ENCODE data around the gene PCDHB11. TPM values are rescaled to one million over a fixed set of nuclear protein-coding genes. Genes with fewer than 3 reads are reported as not detected.
"Not testable (repeated sequence)": the region's sequence is repeated elsewhere in the genome, so short reads cannot be mapped to it uniquely, and the experiment has no call there.

Gene PCDHB11
- total RNA-seq, 1 donor: not detected

DNA sequence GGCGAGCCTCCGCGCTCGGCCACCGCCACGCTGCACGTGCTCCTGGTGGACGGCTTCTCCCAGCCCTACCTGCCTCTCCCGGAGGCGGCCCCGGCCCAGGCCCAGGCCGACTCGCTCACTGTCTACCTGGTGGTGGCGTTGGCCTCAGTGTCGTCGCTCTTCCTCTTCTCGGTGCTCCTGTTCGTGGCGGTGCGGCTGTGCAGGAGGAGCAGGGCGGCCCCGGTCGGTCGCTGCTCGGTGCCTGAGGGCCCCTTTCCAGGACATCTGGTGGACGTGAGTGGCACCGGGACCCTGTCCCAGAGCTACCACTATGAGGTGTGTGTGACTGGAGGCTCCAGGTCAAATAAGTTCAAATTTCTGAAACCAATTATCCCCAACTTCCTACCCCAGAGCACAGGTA, 11.4 kb downstream of the PCDHB11 start:
- H3K27me3 ChIP-seq (ENCODE audit: insufficient read depth, low read length): peaks cover 48% of the 10 kb centered on the region
- not testable (repeated sequence) for H3K9me3 ChIP-seq (ENCODE audit: low read depth, low read length); H3K4me1 ChIP-seq (ENCODE audit: insufficient read depth, low read length); H3K4me3 ChIP-seq (ENCODE audit: low read length)

DNA sequence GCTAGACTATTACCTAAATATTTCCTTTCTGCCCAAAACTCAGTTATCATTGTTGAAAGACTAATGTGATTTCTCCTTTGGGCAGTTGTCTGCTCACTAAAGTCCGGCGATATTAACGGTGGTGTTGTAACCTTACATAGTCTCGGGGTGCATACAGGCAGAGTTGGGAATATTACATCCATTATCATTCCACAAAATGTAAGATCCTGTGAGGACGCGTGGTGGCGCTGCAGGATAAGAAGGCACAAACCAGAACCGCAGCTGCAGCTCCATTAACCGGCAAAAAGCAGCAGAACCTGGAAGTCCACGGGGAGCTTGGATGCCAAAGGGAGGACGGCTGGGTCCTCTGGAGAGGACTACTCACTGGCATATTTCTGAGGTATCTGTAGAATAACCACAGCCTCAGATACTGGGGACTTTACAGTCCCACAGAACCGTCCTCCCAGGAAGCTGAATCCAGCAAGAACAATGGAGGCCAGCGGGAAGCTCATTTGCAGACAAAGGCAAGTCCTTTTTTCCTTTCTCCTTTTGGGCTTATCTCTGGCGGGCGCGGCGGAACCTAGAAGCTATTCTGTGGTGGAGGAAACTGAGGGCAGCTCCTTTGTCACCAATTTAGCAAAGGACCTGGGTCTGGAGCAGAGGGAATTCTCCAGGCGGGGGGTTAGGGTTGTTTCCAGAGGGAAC, 14.4 kb downstream of the PCDHB11 start, which contains the start of gene PCDHB13:
PCDHB13 (plus strand) TSS at position 264 of the 684 bp plus-strand sequence; CDS start at position 469, 205 bp downstream.
- peaks cover 32% of the 10 kb centered on the region for H3K27me3 ChIP-seq (ENCODE audit: insufficient read depth, low read length)
- not testable (repeated sequence) for H3K4me1 ChIP-seq (ENCODE audit: insufficient read depth, low read length); H3K4me3 ChIP-seq (ENCODE audit: low read length); H3K9me3 ChIP-seq (ENCODE audit: low read depth, low read length)

DNA sequence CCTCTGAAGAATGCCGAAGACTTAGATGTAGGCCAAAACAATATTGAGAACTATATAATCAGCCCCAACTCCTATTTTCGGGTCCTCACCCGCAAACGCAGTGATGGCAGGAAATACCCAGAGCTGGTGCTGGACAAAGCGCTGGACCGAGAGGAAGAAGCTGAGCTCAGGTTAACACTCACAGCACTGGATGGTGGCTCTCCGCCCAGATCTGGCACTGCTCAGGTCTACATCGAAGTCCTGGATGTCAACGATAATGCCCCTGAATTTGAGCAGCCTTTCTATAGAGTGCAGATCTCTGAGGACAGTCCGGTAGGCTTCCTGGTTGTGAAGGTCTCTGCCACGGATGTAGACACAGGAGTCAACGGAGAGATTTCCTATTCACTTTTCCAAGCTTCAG, 15.2 kb downstream of the PCDHB11 start:
- H3K4me3 ChIP-seq (ENCODE audit: low read length): not testable (repeated sequence)

DNA sequence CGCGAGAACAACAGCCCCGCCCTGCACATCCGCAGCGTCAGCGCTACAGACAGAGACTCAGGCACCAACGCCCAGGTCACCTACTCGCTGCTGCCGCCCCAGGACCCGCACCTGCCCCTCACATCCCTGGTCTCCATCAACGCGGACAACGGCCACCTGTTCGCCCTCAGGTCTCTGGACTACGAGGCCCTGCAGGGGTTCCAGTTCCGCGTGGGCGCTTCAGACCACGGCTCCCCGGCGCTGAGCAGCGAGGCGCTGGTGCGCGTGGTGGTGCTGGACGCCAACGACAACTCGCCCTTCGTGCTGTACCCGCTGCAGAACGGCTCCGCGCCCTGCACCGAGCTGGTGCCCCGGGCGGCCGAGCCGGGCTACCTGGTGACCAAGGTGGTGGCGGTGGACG, 16.1 kb downstream of the PCDHB11 start:
- peaks cover 27% of the 10 kb centered on the region for H3K27me3 ChIP-seq (ENCODE audit: insufficient read depth, low read length)
- H3K9me3 ChIP-seq (ENCODE audit: low read depth, low read length): not testable (repeated sequence)

More for the DNA sequence above, 15.2 kb downstream of the PCDHB11 start:
- not testable (repeated sequence) for H3K9me3 ChIP-seq (ENCODE audit: low read depth, low read length); H3K4me1 ChIP-seq (ENCODE audit: insufficient read depth, low read length)
- H3K27me3 ChIP-seq (ENCODE audit: insufficient read depth, low read length): peaks cover 29% of the 10 kb centered on the region

DNA sequence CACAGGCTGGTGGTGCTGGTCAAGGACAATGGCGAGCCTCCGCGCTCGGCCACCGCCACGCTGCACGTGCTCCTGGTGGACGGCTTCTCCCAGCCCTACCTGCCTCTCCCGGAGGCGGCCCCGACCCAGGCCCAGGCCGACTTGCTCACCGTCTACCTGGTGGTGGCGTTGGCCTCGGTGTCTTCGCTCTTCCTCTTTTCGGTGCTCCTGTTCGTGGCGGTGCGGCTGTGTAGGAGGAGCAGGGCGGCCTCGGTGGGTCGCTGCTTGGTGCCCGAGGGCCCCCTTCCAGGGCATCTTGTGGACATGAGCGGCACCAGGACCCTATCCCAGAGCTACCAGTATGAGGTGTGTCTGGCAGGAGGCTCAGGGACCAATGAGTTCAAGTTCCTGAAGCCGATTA, 16.6 kb downstream of the PCDHB11 start:
- H3K4me3 ChIP-seq (ENCODE audit: low read length); H3K4me1 ChIP-seq (ENCODE audit: insufficient read depth, low read length); H3K9me3 ChIP-seq (ENCODE audit: low read depth, low read length): not testable (repeated sequence)
- peaks cover 25% of the 10 kb centered on the region for H3K27me3 ChIP-seq (ENCODE audit: insufficient read depth, low read length)

More for the DNA sequence above, 16.1 kb downstream of the PCDHB11 start:
- H3K4me3 ChIP-seq (ENCODE audit: low read length); H3K4me1 ChIP-seq (ENCODE audit: insufficient read depth, low read length): not testable (repeated sequence)

DNA sequence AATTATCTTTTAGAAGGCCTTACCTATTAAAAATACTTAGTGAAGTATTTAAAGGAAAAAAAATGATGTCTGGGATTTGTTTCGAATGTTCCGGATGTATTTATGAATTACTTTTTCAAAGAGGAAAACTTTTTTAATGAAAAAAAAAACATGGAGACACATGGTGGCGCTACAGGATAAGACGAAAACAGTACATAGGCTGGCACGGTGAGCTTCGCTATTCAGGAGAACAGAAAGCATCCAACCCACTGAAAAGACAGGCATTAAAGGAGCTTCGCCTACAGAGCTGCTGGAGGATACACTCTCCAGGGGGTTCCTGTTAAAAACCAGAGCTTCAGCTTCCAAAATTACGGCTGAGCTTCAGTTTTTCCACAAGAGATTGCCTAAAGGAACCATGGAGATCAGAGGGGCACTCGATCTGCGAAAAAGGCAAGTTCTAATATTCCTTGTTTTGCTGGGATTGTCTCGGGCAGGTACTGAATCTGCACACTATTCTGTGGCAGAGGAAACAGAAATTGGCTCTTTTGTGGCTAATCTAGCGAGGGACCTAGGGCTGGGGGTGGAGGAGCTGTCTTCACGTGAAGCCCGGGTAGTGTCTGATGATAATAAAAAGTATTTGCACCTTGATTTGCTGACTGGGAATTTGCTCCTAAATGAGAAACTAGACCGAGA, 23.8 kb downstream of the PCDHB11 start, which contains the start of gene PCDHB14:
PCDHB14 (plus strand) TSS at position 232 of the 672 bp plus-strand sequence; CDS start at position 395, 163 bp downstream.
- Histone ChIP-seq H3K27me3 (ENCODE audit: insufficient read depth, low read length) (peaks cover 45% of the 10 kb centered on the region), H3K4me3 (ENCODE audit: low read length) (no peak within 1 kb of the TSS), H3K9me3 (ENCODE audit: low read depth, low read length) (peaks cover 8% of the 10 kb centered on the region), H3K4me1 (ENCODE audit: insufficient read depth, low read length) (no peaks in the 10 kb centered on the region)

DNA sequence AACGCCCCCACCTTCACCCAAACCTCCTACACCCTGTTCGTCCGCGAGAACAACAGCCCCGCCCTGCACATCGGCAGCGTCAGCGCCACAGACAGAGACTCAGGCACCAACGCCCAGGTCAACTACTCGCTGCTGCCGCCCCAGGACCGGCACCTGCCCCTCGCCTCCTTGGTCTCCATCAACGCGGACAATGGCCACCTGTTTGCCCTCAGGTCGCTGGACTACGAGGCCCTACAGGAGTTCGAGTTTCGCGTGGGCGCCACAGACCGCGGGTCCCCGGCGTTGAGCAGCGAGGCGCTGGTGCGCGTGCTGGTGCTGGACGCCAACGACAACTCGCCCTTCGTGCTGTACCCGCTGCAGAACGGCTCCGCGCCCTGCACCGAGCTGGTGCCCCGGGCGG, 25.4 kb downstream of the PCDHB11 start:
- not testable (repeated sequence) for H3K4me1 ChIP-seq (ENCODE audit: insufficient read depth, low read length); H3K4me3 ChIP-seq (ENCODE audit: low read length); H3K9me3 ChIP-seq (ENCODE audit: low read depth, low read length)
- H3K27me3 ChIP-seq (ENCODE audit: insufficient read depth, low read length): peaks cover 42% of the 10 kb centered on the region

DNA sequence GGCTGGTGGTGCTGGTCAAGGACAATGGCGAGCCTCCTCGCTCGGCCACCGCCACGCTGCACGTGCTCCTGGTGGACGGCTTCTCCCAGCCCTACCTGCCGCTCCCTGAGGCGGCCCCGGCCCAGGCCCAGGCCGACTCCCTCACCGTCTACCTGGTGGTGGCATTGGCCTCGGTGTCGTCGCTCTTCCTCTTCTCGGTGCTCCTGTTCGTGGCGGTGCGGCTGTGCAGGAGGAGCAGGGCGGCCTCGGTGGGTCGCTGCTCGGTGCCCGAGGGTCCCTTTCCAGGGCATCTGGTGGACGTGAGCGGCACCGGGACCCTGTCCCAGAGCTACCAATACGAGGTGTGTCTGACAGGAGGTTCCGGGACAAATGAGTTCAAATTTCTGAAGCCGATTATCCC, 26.0 kb downstream of the PCDHB11 start:
- not testable (repeated sequence) for H3K4me1 ChIP-seq (ENCODE audit: insufficient read depth, low read length); H3K4me3 ChIP-seq (ENCODE audit: low read length)
- H3K27me3 ChIP-seq (ENCODE audit: insufficient read depth, low read length): peaks cover 45% of the 10 kb centered on the region
- H3K9me3 ChIP-seq (ENCODE audit: low read depth, low read length): peaks cover 11% of the 10 kb centered on the region

DNA sequence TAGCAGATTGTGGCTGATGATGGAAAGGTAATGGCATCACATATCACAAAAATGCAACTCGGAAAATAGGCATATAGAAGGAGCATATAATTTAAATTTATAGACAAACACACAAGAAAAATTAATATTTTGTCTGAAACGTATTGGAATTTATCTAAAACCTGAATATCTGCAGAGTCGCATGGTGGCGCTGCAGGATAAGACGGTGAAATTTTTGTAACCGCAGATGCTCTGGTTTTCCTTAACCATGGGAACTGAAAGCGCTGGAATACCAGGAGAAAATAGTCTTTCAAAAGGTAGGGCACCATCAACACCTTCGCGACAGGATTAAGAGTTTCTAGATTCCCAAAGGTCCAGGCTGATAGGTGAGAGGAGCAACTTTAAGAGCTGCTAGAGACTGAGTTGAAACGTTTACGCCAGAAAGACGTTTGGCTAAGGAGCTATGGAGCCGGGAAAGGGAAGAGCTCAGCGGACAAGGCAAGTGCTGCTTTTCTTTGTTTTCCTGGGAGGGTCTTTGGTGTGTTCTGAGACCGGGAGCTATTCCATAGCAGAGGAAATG, 34.8 kb downstream of the PCDHB11 start:
- Histone ChIP-seq H3K4me3 (ENCODE audit: low read length) (no peak overlapping the region), H3K27me3 (ENCODE audit: insufficient read depth, low read length) (peaks cover 43% of the 10 kb centered on the region), H3K4me1 (ENCODE audit: insufficient read depth, low read length) (no peaks in the 10 kb centered on the region), H3K9me3 (ENCODE audit: low read depth, low read length) (peaks cover 31% of the 10 kb centered on the region)

DNA sequence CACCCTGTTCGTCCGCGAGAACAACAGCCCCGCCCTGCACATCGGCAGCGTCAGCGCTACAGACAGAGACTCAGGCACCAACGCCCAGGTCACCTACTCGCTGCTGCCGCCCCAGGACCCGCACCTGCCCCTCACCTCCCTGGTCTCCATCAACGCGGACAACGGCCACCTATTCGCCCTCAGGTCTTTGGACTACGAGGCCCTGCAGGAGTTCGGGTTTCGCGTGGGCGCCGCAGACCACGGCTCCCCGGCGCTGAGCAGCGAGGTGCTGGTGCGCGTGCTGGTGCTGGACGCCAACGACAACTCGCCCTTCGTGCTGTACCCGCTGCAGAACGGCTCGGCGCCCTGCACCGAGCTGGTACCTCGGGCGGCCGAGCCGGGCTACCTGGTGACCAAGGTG, 36.5 kb downstream of the PCDHB11 start:
- H3K4me1 ChIP-seq (ENCODE audit: insufficient read depth, low read length); H3K4me3 ChIP-seq (ENCODE audit: low read length): not testable (repeated sequence)
- peaks cover 41% of the 10 kb centered on the region for H3K9me3 ChIP-seq (ENCODE audit: low read depth, low read length)
- peaks cover 57% of the 10 kb centered on the region for H3K27me3 ChIP-seq (ENCODE audit: insufficient read depth, low read length)

DNA sequence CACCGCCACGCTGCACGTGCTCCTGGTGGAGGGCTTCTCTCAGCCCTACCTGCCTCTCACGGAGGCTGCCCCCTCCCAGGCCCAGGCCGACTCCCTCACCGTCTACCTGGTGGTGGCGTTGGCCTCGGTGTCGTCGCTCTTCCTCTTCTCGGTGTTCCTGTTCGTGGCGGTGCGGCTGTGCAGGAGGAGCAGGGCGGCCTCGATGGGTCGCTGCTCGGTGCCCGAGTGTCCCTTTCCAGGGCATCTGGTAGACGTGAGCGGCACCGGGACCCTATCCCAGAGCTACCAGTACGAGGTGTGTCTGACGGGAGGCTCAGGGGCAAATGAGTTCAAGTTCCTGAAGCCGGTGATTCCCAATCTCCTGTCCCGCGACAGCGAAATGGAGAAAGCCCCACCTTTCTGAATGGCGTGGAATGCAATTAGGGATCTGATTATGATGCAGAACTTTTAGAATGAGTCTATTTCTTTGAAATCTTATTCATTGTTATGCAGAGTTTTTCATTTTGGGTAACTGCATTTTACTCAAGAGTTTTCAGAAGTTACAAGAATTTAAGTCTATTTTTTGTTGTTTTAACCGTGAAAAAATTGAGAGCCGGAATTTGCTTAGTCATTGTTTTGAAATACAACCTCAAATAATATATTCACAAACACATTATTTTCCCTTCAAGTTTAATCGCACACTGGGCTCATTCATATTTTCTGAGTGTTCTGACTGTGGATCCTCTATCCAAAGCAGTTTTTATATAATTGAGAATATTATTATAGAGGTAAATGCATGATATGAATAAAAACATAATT, 37.3 kb downstream of the PCDHB11 start:
- Histone ChIP-seq H3K4me1 (ENCODE audit: insufficient read depth, low read length) (no peaks in the 10 kb centered on the region), H3K4me3 (ENCODE audit: low read length) (no peak overlapping the region), H3K9me3 (ENCODE audit: low read depth, low read length) (peaks cover 41% of the 10 kb centered on the region), H3K27me3 (ENCODE audit: insufficient read depth, low read length) (peaks cover 58% of the 10 kb centered on the region)

DNA sequence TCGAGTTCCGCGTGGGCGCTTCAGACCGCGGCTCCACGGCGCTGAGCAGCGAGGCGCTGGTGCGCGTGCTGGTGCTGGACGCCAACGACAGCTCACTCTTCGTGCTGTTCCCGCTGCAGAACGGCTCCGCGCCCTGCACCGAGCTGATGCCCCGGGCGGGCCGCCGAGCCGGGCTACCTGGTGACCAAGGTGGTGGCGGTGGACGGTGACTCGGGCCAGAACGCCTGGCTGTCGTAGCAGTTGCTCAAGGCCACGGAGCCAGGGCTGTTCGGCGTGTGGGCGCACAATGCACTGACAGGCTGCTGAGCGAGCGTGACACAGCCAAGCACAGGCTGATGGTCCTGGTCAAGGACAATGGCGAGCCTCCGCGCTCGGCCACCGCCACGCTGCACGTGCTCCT, 42.1 kb downstream of the PCDHB11 start:
- H3K4me1 ChIP-seq (ENCODE audit: insufficient read depth, low read length): no peaks in the 10 kb centered on the region
- peaks cover 63% of the 10 kb centered on the region for H3K9me3 ChIP-seq (ENCODE audit: low read depth, low read length)
- H3K4me3 ChIP-seq (ENCODE audit: low read length): no peak overlapping the region
- H3K27me3 ChIP-seq (ENCODE audit: insufficient read depth, low read length): peaks cover 60% of the 10 kb centered on the region

DNA sequence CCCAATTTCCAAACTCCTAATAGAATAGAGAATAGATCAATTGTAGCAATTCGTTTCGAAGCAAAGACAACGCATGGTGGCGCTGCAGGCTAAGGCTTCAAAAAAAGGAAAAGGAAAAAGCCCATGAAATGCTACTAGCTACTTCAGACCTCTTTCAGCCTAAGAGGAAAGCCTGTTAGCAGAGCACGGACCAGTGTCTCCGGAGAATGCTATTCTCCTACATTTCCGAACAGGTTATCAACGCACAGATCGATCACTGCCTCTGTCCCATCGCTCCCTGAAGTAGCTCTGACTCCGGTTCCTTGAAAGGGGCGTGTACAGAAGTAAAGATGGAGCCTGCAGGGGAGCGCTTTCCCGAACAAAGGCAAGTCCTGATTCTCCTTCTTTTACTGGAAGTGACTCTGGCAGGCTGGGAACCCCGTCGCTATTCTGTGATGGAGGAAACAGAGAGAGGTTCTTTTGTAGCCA, 45.9 kb downstream of the PCDHB11 start, which contains the start of gene PCDHB15:
PCDHB15 (plus strand) TSS at position 146 of the 468 bp plus-strand sequence; CDS start at position 330, 184 bp downstream.
- Histone ChIP-seq H3K4me3 (ENCODE audit: low read length) (no peak within 1 kb of the TSS), H3K4me1 (ENCODE audit: insufficient read depth, low read length) (no peaks in the 10 kb centered on the region), H3K9me3 (ENCODE audit: low read depth, low read length) (peaks cover 62% of the 10 kb centered on the region)

DNA sequence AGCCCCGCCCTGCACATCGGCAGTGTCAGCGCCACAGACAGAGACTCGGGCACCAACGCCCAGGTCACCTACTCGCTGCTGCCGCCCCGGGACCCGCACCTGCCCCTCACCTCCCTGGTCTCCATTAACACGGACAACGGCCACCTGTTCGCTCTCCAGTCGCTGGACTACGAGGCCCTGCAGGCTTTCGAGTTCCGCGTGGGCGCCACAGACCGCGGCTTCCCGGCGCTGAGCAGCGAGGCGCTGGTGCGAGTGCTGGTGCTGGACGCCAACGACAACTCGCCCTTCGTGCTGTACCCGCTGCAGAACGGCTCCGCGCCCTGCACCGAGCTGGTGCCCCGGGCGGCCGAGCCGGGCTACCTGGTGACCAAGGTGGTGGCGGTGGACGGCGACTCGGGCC, 47.5 kb downstream of the PCDHB11 start:
- Histone ChIP-seq H3K9me3 (ENCODE audit: low read depth, low read length) (peaks cover 73% of the 10 kb centered on the region), H3K27me3 (ENCODE audit: insufficient read depth, low read length) (peaks cover 21% of the 10 kb centered on the region)
- not testable (repeated sequence) for H3K4me1 ChIP-seq (ENCODE audit: insufficient read depth, low read length); H3K4me3 ChIP-seq (ENCODE audit: low read length)

More for the DNA sequence above, 45.9 kb downstream of the PCDHB11 start, which contains the start of gene PCDHB15:
- H3K27me3 ChIP-seq (ENCODE audit: insufficient read depth, low read length): peaks cover 28% of the 10 kb centered on the region

All from mononuclear cell (primary cell).